ENCODE measurements around the gene CACNG7.

- TF ChIP-seq EZH2phosphoT487 (IDR thresholded peaks at IDR 0.05; ENCODE audit: insufficient read depth, low read depth), result no peak
- no peak for TF ChIP-seq EZH2 (IDR thresholded peaks at IDR 0.05; ENCODE audit: insufficient read depth, poor library complexity, severe bottlenecking)
Observed at GRCh38 chr19:53982001-53982451, 72.9 kb downstream of the CACNG7 start.
